Astrocyte of the hippocampus (primary cell): Measurements from ENCODE around the gene IL6.

Experiments used
- DNase-seq: peaks from one replicate; pipeline ENCODE4 v3.0.0; 2011; ENCODE audit warnings: low read depth, low spot score

Gene IL6

GRCh38 chr7:22726345-22726906 lies 574 bp upstream of the IL6 start:
- peak; percentile 91 for DNase-seq

- no peak for DNase-seq
Observed at GRCh38 chr7:22727714-22728035, 675 bp downstream of the IL6 start.

GRCh38 chr7:22728401-22729029 lies 1.5 kb downstream of the IL6 start:
- peak; percentile 53 for DNase-seq

GRCh38 chr7:22729180-22729825 lies 2.3 kb downstream of the IL6 start:
- DNase-seq: no peak

- DNase-seq: no peak
Observed at GRCh38 chr7:22730066-22730710, 3.2 kb downstream of the IL6 start.

GRCh38 chr7:22730921-22731654 lies 4.1 kb downstream of the IL6 start:
- DNase-seq: peak; percentile 93

- no peak for DNase-seq
Observed at GRCh38 chr7:22731766-22732165, 4.8 kb downstream of the IL6 start.

GRCh38 chr7:22732556-22733126 lies 5.6 kb downstream of the IL6 start:
- peak; percentile 37 for DNase-seq

- DNase-seq: no peak
Observed at GRCh38 chr7:22733761-22734160, 6.8 kb downstream of the IL6 start.

GRCh38 chr7:22743014-22743413 lies 16.0 kb downstream of the IL6 start:
- no peak for DNase-seq

- DNase-seq: no peak
Observed at GRCh38 chr7:22751341-22751740, 24.3 kb downstream of the IL6 start.

- no peak for DNase-seq
Observed at GRCh38 chr7:22757338-22757994, 30.5 kb downstream of the IL6 start.

- DNase-seq: no peak
Observed at GRCh38 chr7:22758576-22758975, 31.6 kb downstream of the IL6 start.

GRCh38 chr7:22759721-22760120 lies 32.7 kb downstream of the IL6 start:
- DNase-seq: no peak

GRCh38 chr7:22762866-22763265 lies 35.9 kb downstream of the IL6 start:
- no peak for DNase-seq

- no peak for DNase-seq
Observed at GRCh38 chr7:22765609-22766008, 38.6 kb downstream of the IL6 start.

GRCh38 chr7:22771194-22771871 lies 44.3 kb downstream of the IL6 start:
- no peak for DNase-seq

GRCh38 chr7:22771872-22772228 lies 44.9 kb downstream of the IL6 start:
- no peak for DNase-seq

- DNase-seq: no peak
Observed at GRCh38 chr7:22772885-22773284, 45.9 kb downstream of the IL6 start.

- DNase-seq: no peak
Observed at GRCh38 chr7:22776964-22777363, 50.0 kb downstream of the IL6 start.
